IMR-90 (cell line): ENCODE results near the gene CLCN5. TPM values are rescaled to one million over a fixed set of nuclear protein-coding genes. Genes with fewer than 3 reads are reported as not detected.
A peak's percentile ranks its signal among the peaks of the same experiment; 100 is the strongest.

ENCODE experiments used
- ATAC-seq: fragments of 200-7000 bp; cut with Tn5 transposase; 2 replicates; pipeline ENCODE4 v1.9.1; 2020; ENCODE audit warnings: low read depth, mild to moderate bottlenecking, moderate library complexity
- BruUV-seq: library from RNA; stranded (reverse); fragments of 400-500 nt; replicated peaks from 2 replicates; lab custom pipeline; 2021; lab: Mats Ljungman, UMichigan
- CTCF ChIA-PET: fragments of 300-600 bp; formaldehyde crosslinking; extraction: SDS; loops from one replicate; lab custom pipeline; 2021; ENCODE audit warnings: antibody characterized with exemption; lab: Yijun Ruan, JAX
- POLR2A ChIA-PET: fragments of 300-600 bp; sonication (Branson Sonifier 250); formaldehyde crosslinking; loops from one replicate; lab custom pipeline; 2022; ENCODE audit warnings: antibody characterized with exemption; ENCODE audit not compliant: unreplicated experiment; lab: Charles Lee
- DNase-seq: peaks from one replicate; pipeline ENCODE4 v3.0.0; 2013
- H2AFZ ChIP-seq: replicated peaks from 2 replicates; pipeline ENCODE3; 2013; ENCODE audit warnings: low read length, mild to moderate bottlenecking; ENCODE audit not compliant: poor library complexity
- H2AK5ac ChIP-seq: 2 replicates; pipeline ENCODE4 v1.6.1; 2013; ENCODE audit warnings: low read depth, low read length, inconsistent platforms
- H2AK9ac ChIP-seq: replicated peaks from 2 replicates; pipeline ENCODE3; 2013; ENCODE audit warnings: mild to moderate bottlenecking, low read depth, low read length, moderate library complexity; ENCODE audit not compliant: poor library complexity
- H2BK120ac ChIP-seq: 2 replicates; pipeline ENCODE4 v1.6.1; 2013; ENCODE audit warnings: low read depth, low read length, inconsistent platforms
- H2BK15ac ChIP-seq: 3 replicates; pipeline ENCODE4 v1.6.1; 2013; ENCODE audit warnings: low read depth, low read length, inconsistent platforms
- H2BK20ac ChIP-seq: 2 replicates; pipeline ENCODE4 v1.6.1; 2013; ENCODE audit warnings: low read depth, mild to moderate bottlenecking, inconsistent platforms, low read length, moderate library complexity
- H2BK5ac ChIP-seq: 2 replicates; pipeline ENCODE4 v1.6.1; 2013; ENCODE audit warnings: mild to moderate bottlenecking, low read depth, low read length, inconsistent platforms; ENCODE audit not compliant: poor library complexity, severe bottlenecking
- H3K14ac ChIP-seq: replicated peaks from 2 replicates; pipeline ENCODE4 v1.6.1; 2013; ENCODE audit warnings: low read depth, low read length, inconsistent platforms
- H3K18ac ChIP-seq: 2 replicates; pipeline ENCODE4 v1.6.1; 2013; ENCODE audit warnings: low read depth, low read length, control low read depth
- H3K23ac ChIP-seq: 2 replicates; pipeline ENCODE4 v1.6.1; 2013; ENCODE audit warnings: low read depth, low read length, inconsistent platforms
- H3K27ac ChIP-seq: 2 replicates; pipeline ENCODE4 v1.5.1; 2013; ENCODE audit warnings: mild to moderate bottlenecking, control low read depth, low read length; ENCODE audit not compliant: insufficient read depth
- H3K27me3 ChIP-seq: 2 replicates; pipeline ENCODE4 v1.6.1; 2013; ENCODE audit warnings: low read length; ENCODE audit not compliant: control insufficient read depth, insufficient read depth
- H3K36me3 ChIP-seq: 2 replicates; pipeline ENCODE4 v1.6.1; 2013; ENCODE audit warnings: low read length, mixed read lengths; ENCODE audit not compliant: control insufficient read depth, insufficient read depth
- H3K4ac ChIP-seq: 2 replicates; pipeline ENCODE4 v1.6.1; 2013; ENCODE audit warnings: low read depth, low read length, inconsistent platforms
- H3K4me1 ChIP-seq: 2 replicates; pipeline ENCODE4 v1.6.1; 2013; ENCODE audit warnings: low read length, mixed read lengths; ENCODE audit not compliant: control insufficient read depth, insufficient read depth
- H3K4me2 ChIP-seq: 2 replicates; pipeline ENCODE4 v1.6.1; 2013; ENCODE audit warnings: low read depth, mild to moderate bottlenecking, control low read depth, low read length, moderate library complexity
- H3K4me3 ChIP-seq: 2 replicates; pipeline ENCODE4 v1.5.1; 2013; ENCODE audit warnings: low read depth, mild to moderate bottlenecking, control low read depth, low read length, moderate library complexity; ENCODE audit not compliant: insufficient read depth
- H3K56ac ChIP-seq: 2 replicates; pipeline ENCODE4 v1.6.1; 2013; ENCODE audit warnings: low read length, inconsistent platforms; ENCODE audit not compliant: insufficient read depth; ENCODE audit errors: extremely low read depth
- H3K79me1 ChIP-seq, 2 experiments: 2 replicates each; pipeline ENCODE4 v1.6.1; 2013; ENCODE audit warnings: low read length in 2 of 2, inconsistent platforms in 1 of 2, low read depth in 1 of 2
- H3K9ac ChIP-seq: 2 replicates; pipeline ENCODE4 v1.6.1; 2013; ENCODE audit warnings: low read depth, low read length, control low read depth
- H3K9me1 ChIP-seq: 2 replicates; pipeline ENCODE4 v1.6.1; 2013; ENCODE audit warnings: low read length, inconsistent platforms; ENCODE audit not compliant: insufficient read depth
- H3K9me3 ChIP-seq: 2 replicates; pipeline ENCODE4 v1.6.1; 2013; ENCODE audit warnings: low read length; ENCODE audit not compliant: control insufficient read depth, insufficient read depth
- H4K20me1 ChIP-seq: 2 replicates; pipeline ENCODE4 v1.6.1; 2013; ENCODE audit warnings: low read length, inconsistent platforms; ENCODE audit not compliant: insufficient read depth
- H4K5ac ChIP-seq: 2 replicates; pipeline ENCODE4 v1.6.1; 2013; ENCODE audit warnings: mild to moderate bottlenecking, low read depth, low read length, control low read depth
- H4K8ac ChIP-seq, 2 experiments: 2 replicates each; pipeline ENCODE4 v1.6.1; 2013; ENCODE audit warnings: low read depth in 2 of 2, low read length in 2 of 2, control low read depth in 1 of 2, inconsistent platforms in 1 of 2
- H4K91ac ChIP-seq: 2 replicates; pipeline ENCODE4 v1.6.1; 2013; ENCODE audit warnings: low read depth, low read length, inconsistent platforms; ENCODE audit not compliant: insufficient read depth
- CEBPB ChIP-seq: IDR thresholded peaks from 2 replicates; pipeline ENCODE4 v1.6.1; 2012; ENCODE audit warnings: low read depth, low read length, improper control_type of control experiment
- CHD1 ChIP-seq: IDR thresholded peaks from 2 replicates; pipeline ENCODE4 v1.6.1; 2012; ENCODE audit warnings: low read depth, low read length, improper control_type of control experiment
- CTCF ChIP-seq: conservative IDR thresholded peaks from 2 replicates; pipeline ENCODE4 v1.5.1; 2012; ENCODE audit warnings: mild to moderate bottlenecking, low read depth, low read length, improper control_type of control experiment
- ELK1 ChIP-seq: fragments of 150-350 bp; IDR thresholded peaks from 2 replicates; pipeline ENCODE4 v1.6.1; 2016; ENCODE audit warnings: low read depth, mild to moderate bottlenecking, low read length, moderate library complexity, borderline replicate concordance
- FOS ChIP-seq: fragments of 150-350 bp; IDR thresholded peaks from 2 replicates; pipeline ENCODE4 v1.6.1; 2016; ENCODE audit warnings: low read depth, low read length
- MAZ ChIP-seq: IDR thresholded peaks from 2 replicates; pipeline ENCODE4 v1.6.1; 2012; ENCODE audit warnings: low read depth, mild to moderate bottlenecking, low read length, improper control_type of control experiment, moderate library complexity, borderline replicate concordance
- MXI1 ChIP-seq: IDR thresholded peaks from 2 replicates; pipeline ENCODE4 v1.6.1; 2012; ENCODE audit warnings: low read depth, mild to moderate bottlenecking, low read length, moderate library complexity, borderline replicate concordance
- NFE2L2 ChIP-seq: fragments of 150-350 bp; IDR thresholded peaks from 2 replicates; pipeline ENCODE4 v1.6.1; 2016; ENCODE audit warnings: low read depth, mild to moderate bottlenecking, low read length
- RAD21 ChIP-seq: IDR thresholded peaks from 2 replicates; pipeline ENCODE4 v1.6.1; 2012; ENCODE audit warnings: low read length, improper control_type of control experiment
- RFX5 ChIP-seq: IDR thresholded peaks from 2 replicates; pipeline ENCODE4 v1.8.0; 2012; ENCODE audit warnings: low read depth, mild to moderate bottlenecking, low read length, moderate library complexity
- SMC3 ChIP-seq: fragments of 150-350 bp; IDR thresholded peaks from 2 replicates; pipeline ENCODE4 v1.6.1; 2016; ENCODE audit warnings: low read depth, mild to moderate bottlenecking, antibody characterized with exemption, low read length, moderate library complexity
- USF2 ChIP-seq: fragments of 150-350 bp; IDR thresholded peaks from 2 replicates; pipeline ENCODE4 v1.6.1; 2017; ENCODE audit warnings: mild to moderate bottlenecking, antibody characterized with exemption, low read length, low read depth
- WGBS, 2 experiments: methylation state at CpG; one replicate each; pipeline versions ENCODE4 v1.1.5 to v1.1.7; 2013; ENCODE audit warnings: missing lambda C conversion rate in 2 of 2; ENCODE audit not compliant: insufficient read length in 1 of 2; ENCODE audit errors: extremely low coverage in 2 of 2; 5-methylcytosine and 5-hydroxymethylcytosine counted together
- dilution Hi-C: fragments of 300-500 bp; cut with HindIII; formaldehyde crosslinking; loops from one replicate; pipeline ENCODE4 v1.14.3; 2018; ENCODE audit warnings: low sequenced_read_pairs; ENCODE audit not compliant: unreplicated experiment
- in situ Hi-C: fragments of 300-500 bp; cut with MboI; formaldehyde crosslinking; loops from 3 replicates; pipeline ENCODE4 v1.14.3; 2019; ENCODE audit warnings: low sequenced_read_pairs, inconsistent platforms, mixed read lengths
- intact Hi-C: fragments of 100-400 bp; cut with micrococcal nuclease; formaldehyde crosslinking; loops from 2 replicates; pipeline ENCODE4 v1.10.0; 2022
- polyA plus RNA-seq, 3 experiments: library from polyadenylated mRNA; depleted of rRNA; stranded (reverse); fragments of >200 nt; gene quantifications; 2 replicates each; pipeline ENCODE4 v1.2.3, GENCODE V29; 2012; ENCODE audit warnings: low replicate concordance in 1 of 3
- total RNA-seq: library from RNA; depleted of rRNA; stranded (reverse); fragments of >200 nt; gene quantifications from 2 replicates; pipeline ENCODE4 v1.2.3, GENCODE V29; 2012

CLCN5 gene
- total and polyA plus RNA-seq, 2 of the 4 experiments (the other 2 are of a cell fraction): 1.4 to 5.9 TPM

DNA sequence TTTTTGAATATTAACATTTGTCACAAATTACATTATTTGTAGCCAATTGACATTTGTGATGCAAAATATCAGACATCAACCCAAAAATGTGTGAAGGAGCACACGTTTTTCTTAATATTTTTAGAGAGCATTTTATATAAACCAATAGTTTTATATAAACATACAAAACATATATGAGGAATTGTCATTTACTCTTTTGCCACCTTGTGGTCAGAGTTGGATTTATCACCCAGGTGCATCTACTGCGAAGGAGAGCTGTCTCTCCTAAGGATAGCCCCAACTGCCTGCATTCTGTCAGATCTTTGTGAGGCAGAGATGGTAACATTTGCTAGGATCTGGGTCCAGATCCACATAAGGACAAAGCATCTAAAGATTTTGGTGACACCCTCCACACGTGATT lies 45.6 kb upstream of the CLCN5 start:
- BruUV-seq: no TSS peak
- DNase-seq: peak; percentile 23
- Histone ChIP-seq H2AK5ac (no peak overlapping the region), H3K4me2 (no peak overlapping the region), H2BK15ac (no peak overlapping the region), H4K91ac (no peak overlapping the region), H3K27me3 (peaks cover 8% of the 10 kb centered on the region), H2BK5ac (no peak overlapping the region), H3K23ac (no peak overlapping the region), H3K9ac (no peak overlapping the region), H3K56ac (no peak overlapping the region), H3K9me3 (no peaks in the 10 kb centered on the region; the same call in 1 of the 2 replicates), H3K9me1 (peaks cover 15% of the 10 kb centered on the region; the same call in 1 of the 2 replicates), H3K79me1 (peaks cover 6 to 11% of the 10 kb centered on the region in 2 experiments; a peak in 2 of 4 replicates), H4K5ac (no peak overlapping the region), H3K27ac (no peak overlapping the region), H3K4me1 (peaks cover 3% of the 10 kb centered on the region; the same call in 1 of the 2 replicates), H3K4me3 (no peak overlapping the region), H2BK20ac (no peak overlapping the region), H4K8ac (no peak overlapping the region), H3K4ac (no peak overlapping the region), H4K20me1 (no peaks in the 10 kb centered on the region), H3K18ac (no peak overlapping the region), H3K14ac (no peak overlapping the region), H2AFZ (no peak overlapping the region), H3K36me3 (no peaks in the 10 kb centered on the region), H2AK9ac (no peak overlapping the region), H2BK120ac (no peak overlapping the region)
- no peak for ATAC-seq
- CTCF ChIA-PET: no interaction called here
- WGBS, 2 experiments: no CpG with 5 or more reads among the region's 3 CpGs
- intact Hi-C loops: no loop called here
- in situ Hi-C loops: no loop called here
- POLR2A ChIA-PET: no interaction called here
- TF ChIP-seq SMC3: 0 out of 2 replicates have a peak, but pooled peaks have one; percentile 21
- TF ChIP-seq ELK1: no peak
- no peak for TF ChIP-seq CHD1
- no peak for TF ChIP-seq CEBPB
- no peak for TF ChIP-seq FOS
- peak; percentile 36 for TF ChIP-seq CTCF
- TF ChIP-seq USF2: no peak
- no peak for TF ChIP-seq MAZ
- no peak for TF ChIP-seq NFE2L2
- TF ChIP-seq RFX5: no peak
- TF ChIP-seq MXI1: no peak
- no peak for TF ChIP-seq RAD21
- dilution Hi-C loops: no loop called here
